HG03378 (cell line): Measurements from ENCODE around the gene GNB5.

Experiments
- ATAC-seq: cut with Tn5 transposase; IDR thresholded peaks from one replicate; pipeline ENCODE4 v1.9.1; 2021; ENCODE audit warnings: mild to moderate bottlenecking, moderate library complexity; ENCODE audit not compliant: unreplicated experiment

The GNB5 gene

DNA sequence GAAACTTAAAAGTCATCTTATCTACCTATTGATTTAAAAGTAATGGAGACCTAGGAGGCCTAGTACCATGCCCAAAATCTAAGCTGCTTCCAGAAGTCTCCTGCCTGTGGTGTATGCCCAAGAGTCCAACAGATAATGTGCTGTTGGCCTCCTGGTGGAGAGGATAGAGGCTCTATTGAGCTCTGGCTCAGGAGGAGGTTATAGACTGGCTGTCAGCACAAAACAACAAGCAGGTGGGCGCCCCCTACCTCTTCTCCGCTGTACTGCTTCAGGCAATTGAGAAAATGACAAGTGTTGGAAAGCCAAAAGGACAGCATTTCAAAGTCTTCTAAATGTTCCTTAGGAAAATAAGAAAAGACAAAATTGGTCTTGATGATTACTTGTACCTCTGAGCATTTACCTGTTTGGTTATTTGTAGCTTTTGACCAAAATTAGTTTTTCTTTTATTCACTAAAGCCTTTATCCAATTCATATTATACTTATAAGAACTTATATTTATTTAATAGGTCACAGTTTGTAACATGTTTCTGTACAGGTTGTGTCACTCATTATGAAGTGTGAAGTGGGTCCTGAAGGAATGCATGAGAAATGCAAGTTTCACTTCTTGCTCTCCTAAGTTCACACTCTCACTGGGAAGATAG is 17.2 kb upstream of the GNB5 start:
- ATAC-seq, result peak; percentile 72

DNA sequence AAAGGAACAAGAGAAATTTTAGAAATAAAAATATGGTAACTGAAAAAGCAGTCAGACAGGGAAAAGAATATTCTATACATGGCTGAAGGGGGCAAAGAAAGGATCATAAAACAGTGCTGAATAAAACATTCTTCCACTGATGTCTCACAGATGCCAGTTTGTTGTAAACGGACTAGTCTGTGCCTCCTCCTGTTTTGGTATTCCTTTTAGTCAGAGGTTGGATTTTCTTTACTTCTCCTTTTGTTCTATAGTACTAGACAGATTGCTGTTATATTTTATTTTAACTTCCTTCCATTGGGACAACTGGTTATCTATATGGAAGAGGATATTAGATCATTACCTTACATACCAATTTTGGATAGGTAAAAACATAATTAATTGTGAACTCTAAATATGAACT is 16.0 kb upstream of the GNB5 start:
- no peak for ATAC-seq

DNA sequence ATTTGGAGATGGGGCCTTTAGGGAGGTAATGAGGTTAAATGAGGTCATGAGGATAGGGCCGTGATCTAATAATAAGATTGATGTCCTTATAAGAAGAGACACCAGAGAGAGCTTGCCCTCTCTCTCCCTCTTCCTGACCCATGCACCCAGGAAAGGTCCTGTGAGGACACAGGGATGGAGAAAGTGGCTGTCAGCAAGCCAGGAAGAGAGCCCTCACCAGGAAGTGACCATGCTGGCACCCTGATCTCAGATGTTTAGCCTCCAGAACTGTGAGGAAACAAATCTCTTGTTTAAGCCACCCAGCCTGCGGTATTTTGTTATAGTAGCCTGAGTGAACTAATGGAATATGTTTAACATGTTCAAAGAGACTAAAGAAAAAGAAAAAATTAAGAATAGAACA is 15.3 kb upstream of the GNB5 start:
- ATAC-seq, result no peak

DNA sequence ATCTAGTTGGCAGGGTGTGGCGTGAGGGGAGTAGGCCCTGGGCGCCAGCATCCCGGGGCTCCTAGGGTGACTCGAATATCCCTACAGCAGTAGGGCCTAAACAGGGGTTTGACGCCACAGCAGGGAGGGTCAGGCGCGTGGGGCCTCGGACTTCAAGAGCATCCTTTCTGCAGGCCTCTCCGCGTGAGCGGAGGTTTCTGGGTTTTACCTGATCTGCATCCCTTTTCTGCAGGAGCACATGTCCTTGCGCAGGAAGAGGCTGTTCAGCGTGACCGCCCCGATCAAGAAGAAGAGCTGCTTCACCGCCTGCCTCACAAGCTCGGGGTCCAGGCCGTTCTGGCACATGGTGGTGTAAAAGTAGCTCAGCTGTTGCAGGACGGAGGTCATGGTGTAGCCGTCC is 13.5 kb upstream of the GNB5 start:
- no peak for ATAC-seq

DNA sequence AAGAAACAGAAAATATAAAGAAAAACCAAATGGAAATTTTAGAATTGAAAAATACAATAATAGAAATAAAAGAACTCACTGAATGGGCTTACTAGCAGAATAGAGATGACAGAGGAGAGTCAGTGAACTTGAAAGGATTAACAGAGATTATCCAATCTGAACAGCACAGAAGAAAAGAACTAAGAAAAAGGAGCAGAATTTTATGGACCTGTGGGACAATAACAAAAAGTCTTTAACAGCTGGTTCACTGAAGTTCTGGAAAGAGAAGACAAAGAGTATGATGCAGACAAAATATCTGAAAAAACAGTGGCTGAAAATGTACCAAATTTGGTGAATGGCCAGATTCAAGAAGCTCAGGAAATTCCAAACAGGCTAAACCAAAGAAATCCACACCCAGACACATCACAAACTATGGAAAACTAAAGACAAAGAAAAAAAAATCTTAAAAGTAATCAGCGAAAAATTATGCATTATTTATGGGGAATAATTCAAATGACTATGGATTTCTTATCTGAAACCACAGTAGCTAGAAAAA is 9.7 kb upstream of the GNB5 start:
- ATAC-seq, result no peak

DNA sequence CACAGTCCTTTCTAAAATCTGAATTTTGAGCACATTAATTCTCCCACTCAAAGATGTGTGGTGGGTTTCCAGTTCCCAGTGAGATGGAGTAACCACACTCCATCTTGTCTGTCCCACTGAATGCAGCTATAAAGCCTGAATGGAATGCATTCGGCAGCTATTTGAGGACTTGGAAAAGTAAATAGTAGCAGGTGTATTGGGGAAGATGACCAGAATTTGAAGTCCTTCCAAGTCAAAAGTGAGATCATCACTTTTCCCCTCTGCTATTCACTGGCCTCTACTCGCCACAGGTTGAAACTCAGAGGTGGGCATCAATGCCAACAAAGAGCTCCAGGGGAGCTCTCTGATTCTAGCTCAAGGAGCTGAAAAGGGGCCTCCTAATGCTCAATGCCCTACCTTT is 8.1 kb upstream of the GNB5 start:
- ATAC-seq, result no peak

DNA sequence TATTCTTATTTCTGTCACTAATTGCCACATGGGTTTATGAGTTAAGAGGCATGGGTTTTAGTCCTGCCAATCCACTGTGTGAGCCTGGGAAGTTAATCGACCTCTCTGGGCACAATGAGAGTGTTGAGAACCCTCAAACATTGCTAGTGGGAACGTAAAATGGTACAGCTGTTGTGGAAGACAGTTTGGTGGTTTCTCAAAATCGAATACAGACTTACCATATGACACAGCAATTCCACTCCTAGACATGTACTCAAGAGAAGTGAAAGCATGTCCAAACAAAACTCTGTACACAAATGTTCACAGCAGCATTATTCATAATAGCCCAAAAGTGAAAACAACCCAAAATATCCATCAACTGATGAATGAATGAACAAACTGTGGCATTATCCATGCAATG is 5.7 kb upstream of the GNB5 start:
- ATAC-seq, result no peak

DNA sequence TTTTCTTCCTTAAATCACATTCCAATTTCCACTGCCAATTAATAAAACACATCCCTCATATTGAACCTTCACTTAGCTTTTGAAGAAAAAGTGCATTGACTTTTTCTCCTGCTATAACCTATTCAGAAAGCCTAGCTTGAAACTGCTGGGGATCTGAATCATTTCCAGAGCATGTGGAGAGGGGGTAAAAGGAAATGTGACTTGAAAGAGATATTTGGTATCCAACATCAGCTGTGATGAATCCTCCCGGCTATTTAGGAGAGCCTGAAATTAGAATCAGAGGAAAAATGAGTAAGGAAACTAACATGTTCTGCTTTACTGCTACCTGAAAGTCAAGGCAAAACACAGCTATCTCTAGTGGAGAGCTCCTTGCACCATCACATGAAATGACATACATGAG is 2.6 kb upstream of the GNB5 start:
- no peak for ATAC-seq

DNA sequence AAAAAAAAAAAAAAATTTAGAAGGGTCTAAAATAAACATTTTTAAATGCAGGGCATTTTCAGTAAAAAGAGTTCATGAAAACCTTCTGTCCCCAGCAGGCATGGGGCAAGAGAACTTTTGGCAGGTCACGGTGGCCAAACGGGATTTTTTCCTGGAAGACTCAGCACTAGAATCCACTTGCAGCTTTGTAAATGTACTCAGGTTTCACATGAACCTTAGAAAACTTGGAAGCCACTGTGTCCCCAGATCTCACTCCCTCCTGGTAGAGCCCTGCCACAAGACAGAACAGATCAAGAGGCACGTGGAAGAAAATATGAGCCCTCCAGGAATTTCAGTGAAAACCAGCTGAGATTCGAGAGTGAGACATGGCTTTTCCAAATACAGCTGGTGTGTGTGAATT is 2.1 kb upstream of the GNB5 start:
- ATAC-seq, result no peak

DNA sequence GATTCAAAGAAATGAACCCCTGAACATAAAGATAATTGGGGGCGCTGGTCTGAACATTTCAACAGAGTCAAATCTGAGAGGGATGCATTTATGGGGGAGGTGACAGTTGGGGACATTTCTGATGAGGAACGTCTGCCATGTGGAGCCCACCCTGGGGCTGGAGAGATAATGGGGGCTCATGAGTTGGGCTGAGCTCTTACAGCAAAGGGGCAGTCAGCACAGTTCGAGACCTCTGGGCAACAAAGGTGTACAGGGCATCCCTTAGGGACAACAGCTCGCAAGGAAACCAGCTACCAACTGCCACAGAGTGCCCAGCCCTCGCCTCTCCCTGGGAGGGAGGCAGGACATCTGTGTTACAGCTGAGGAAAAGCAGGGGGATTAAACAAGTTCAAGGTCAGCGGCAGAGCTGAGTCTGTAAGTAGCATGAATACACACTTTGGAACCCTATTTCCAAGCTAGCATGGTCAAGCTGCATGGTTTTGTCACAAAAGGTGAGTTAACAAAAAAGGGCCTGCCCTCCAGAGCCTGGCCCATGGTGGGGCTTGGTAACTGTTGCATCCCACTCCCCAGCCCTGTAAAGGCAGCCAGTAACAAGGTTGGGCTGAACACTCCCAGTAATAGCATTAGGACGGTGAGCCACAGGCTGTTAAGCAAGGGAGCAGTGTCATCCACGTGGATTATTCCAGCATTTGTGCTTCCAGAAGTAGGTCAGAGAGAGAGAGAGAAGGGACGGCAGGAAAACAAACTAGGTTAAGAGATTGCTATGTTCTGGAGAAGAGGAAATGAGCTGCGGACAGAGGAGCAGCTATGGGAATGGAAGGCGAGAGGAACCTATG is 4.3 kb downstream of the GNB5 start:
- ATAC-seq, result no peak

DNA sequence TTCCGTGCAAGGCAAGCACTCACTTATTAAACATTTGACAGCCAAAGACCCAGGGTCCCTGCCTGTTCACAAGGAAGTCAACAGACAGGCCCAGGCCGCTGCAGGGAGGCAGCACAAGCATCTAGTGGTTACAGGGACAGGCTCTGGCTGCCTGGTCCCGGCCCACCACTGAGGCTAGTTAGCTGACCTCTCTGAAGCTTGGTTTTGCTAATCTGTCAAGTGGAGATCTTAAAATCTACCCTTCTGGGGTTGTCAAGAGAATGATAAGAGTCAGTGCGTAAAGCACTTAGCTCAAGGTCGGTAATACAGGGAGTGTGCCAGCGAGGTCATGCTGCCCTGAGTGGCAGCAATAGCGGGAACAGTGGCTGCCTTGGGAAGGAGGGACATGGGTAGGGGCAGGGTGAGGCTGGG is 6.0 kb downstream of the GNB5 start:
- no peak for ATAC-seq

DNA sequence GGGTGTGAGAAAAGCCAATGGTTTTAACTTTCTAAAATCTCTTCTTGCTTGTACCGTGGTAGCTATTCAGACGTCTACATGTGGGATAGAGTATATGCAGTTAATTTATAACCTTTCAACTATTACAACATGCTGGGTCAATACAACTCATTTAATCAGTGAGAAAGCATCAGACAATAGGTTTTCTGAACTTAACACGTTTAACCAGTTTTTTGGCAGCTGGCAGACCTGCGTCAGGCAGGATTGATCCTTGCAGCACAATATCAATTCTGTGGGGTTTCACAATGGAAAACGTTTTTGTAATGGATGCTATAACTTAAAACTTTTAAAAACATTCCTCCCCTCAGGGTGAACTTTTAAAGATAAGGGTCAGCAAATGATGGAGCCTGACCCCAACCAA is 6.5 kb downstream of the GNB5 start:
- no peak for ATAC-seq

DNA sequence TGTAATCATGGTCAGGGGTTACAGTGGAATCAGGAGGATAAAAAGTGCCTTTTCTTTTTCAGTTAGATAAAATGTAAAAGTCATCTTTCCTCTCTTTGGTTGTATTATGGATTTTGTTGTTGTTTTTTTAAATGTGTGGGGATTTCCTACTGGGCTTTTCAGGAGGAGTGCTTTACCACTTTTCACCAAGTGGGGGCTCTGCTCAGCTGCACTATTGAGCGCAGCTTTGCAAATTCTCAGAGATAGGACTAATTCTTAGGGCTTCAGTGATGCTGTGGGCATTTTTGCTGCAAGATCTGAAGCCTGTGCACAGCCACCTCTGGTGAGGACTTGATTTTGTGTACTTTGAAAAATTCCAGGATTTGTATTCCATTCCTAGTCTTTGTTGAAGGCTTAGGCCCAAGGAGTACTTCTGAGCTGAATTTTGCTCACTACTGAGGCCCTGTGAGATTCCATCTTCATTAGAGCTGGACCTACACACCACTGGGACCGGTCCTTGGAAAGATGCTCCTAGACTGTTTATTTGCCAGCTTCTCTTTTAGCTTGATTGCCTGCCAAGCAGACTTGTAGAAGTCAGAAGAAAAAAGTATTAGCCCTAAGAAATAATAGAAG is 7.5 kb downstream of the GNB5 start:
- ATAC-seq, result no peak

DNA sequence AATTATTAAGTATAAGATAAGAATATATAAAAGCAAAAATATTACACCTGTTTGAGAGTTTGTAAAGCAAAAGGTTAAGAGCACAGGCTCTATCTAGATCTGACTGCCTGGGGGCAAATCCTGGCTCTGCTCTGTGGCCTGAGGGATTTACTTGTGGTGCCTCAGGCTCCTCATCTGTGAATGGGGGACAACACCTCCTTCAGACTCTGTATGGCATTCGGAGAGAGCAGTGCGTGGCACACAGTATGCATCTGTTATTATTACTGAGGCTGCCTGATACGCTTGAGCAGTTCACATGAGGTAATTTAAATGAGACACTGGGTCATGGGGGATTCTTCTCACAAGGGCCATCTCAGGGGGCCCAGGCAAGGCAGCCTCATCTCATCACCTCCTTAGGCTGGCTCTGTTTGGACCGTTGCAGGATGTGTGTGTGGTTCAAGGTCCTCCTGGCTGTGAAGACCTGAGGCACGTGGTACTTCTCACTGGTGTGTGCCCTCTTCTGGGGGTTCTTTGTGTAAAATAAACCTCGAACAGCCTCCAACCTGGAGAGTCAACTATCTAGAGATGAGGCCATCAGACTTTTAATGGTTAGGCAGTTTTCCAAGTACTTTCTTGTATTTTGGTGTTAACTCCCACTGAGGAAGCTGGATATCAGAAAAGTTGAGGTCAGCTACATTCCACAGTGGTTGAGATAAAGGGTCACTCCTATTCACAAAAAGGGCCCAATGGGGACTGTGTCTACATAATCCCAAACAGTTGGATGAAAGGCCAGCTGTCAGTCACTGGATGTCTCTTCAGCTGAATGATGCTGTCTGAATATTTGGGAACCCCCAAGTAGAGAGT is 9.0 kb downstream of the GNB5 start:
- ATAC-seq, result no peak

DNA sequence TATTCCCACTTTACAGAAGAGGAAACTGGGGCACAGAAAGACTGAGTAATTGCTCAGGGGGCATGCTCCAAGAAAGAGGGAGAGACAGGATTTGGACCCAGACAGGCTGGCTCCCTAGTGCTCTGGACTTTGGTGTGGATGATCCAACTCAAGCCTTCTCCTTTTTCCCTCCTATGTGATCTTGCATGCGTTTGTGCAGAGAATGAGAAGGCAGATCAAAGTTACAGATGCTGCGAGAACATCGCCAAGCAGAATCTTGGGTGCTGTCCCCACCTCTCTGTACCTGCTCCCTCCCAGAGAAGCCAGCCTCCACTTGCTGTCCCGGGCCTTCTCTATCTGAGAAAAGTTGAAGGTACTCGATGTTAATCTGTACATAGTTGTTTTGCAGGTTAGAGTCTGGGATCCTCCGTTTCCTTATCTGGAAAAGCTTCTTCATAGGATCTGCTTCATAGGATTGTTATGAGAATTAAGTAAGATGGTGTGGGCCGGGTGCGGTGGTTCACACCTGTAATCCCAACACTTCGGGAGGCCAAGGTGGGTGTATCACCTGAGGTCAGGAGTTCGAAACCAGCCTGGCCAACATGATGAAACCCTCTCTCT is 10.2 kb downstream of the GNB5 start:
- no peak for ATAC-seq

DNA sequence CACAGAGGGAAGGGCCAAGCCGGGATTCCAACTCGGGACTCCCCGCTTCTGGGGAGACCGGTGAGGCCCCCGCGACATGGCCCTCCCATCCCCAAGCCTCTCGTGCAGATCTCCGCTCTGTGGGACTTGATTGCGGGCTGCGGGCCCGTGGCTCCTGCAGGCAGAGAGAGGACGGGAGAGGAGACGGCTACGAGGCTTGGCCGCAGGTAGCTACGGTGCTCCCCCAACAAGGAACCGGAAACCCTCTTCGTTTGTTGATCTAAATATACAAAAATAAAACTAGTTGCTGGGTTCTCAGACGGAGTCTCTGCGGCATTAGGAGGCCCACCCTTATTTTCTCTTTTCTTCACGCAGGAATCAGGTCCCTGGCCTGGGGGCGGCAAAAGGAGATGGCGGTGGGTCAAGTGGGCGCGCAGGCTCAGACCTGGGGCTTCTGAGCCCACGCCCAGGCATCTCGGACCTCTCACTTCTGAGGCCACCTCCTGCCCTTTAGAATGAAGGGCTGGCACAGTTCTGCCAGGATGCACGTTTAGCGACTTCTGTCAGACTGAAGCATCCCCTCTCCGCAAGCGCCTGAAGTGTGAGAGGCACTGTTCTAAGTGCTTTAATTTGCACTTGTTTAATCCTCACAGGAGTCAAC is 10.9 kb downstream of the GNB5 start:
- peak; percentile 33 for ATAC-seq

DNA sequence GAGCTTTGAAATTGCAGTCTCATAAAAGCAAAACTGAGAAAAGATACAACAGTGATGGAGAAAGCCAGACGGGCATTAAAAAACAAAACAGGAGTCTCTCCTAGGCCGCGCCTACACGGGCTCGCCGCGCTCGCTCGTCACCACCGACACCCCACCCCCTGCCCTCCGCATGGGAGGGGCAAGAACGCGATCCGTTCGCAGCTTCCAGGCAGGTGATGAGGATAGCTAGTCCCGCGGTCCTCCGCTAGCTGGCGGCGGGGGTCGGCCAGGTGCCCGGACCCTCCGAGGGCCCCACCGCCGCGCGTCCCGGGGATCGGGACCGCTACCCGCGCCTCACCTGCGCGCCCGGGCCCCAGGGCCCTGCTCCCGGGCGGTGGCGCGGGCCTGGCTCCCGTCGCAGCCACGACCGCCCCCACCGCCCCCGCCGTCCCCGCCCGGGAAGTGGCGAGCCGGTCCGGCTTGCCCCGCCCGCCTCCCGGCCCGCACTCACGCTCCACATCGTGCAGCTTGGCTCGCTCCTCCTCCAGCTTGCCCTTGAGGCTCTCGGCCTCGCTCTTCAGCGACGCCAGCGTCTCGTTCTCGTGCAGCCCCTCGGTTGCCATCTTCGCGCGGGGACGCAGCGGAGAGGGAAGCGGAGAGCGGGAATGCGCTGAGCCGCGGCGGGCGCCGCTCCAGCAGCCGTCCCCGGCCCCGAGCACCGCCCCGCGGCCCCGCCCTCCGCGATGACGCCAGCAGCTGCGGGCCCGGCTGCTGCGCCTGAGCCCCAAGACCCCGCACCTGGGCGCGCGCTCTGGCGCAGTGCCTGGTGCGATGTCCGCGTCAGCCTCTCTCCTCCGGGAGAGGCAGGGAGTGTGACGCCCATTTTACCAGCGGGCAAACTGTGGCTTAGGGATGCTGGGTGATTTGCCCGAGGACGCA is 11.7 kb downstream of the GNB5 start:
- ATAC-seq, result peak; percentile 66

DNA sequence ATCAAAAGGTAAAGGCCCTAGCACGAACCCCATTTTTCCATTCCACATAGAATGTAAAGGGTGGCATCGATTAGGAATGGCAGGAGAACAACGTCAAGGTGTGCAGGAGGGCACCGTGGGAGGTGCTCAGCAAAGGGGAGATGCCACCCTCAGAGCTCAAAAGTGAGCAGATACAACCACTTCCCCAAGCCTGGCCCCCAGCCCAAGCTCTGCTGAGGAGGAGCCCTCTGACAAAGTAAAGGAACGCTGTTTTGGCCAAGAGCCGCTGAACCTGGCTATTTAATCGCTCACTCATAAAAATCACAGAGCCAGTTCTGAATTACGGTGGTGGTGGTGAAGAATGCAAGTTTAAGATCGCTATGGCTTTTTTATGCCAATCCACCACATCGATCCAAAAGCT is 12.4 kb downstream of the GNB5 start:
- no peak for ATAC-seq

DNA sequence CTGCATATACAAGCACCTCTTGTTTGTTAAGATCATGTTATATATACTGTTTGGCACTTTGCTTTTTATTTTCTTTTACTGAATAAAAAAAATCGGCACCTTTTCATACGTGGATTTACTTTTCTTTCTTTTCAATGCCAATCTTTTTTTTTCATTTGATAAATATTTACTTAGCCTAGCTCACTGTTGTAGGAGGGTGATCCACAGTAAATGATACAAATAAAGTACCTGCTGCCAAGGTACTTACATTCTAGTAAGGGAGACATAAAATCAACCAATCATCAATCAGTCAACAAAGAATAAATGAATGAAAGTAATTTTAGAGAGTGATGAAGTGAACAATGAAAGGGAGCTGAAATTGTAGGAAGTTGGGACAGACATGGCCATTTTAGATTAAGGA is 18.3 kb downstream of the GNB5 start:
- no peak for ATAC-seq
